Fibroblast of mammary gland (primary cell): Measurements from ENCODE around the gene SNAP29.
A peak's percentile ranks its signal among the peaks of the same experiment; 100 is the strongest.

ENCODE experiments used
- DNase-seq: peaks from one replicate; pipeline ENCODE4 v3.0.0-alpha.2; 2010; ENCODE audit warnings: low read depth
- H3K4me3 ChIP-seq: 2 replicates; pipeline ENCODE4 v1.5.1; 2011; ENCODE audit warnings: low read depth, mild to moderate bottlenecking, low read length, moderate library complexity; ENCODE audit not compliant: control insufficient read depth
- CTCF ChIP-seq: conservative IDR thresholded peaks from 2 replicates; pipeline ENCODE4 v1.5.1; 2011; ENCODE audit warnings: low read depth, low read length, inconsistent platforms; ENCODE audit not compliant: control insufficient read depth, insufficient read depth

The SNAP29 gene

GRCh38 chr22:20940186-20940651 is 81.4 kb downstream of the SNAP29 start:
- TF ChIP-seq CTCF, result no peak
- no peak overlapping the region for H3K4me3 ChIP-seq
- DNase-seq, result peak; percentile 58
